OCI-LY1 (cell line): ENCODE data around the gene TLK1.

Experiments
- CTCF ChIP-seq: fragments of 200-600 bp; sonication (generic), shearing (Covaris generic); IDR thresholded peaks from 2 replicates; pipeline ENCODE4 v1.5.1; 2017; ENCODE audit warnings: mild to moderate bottlenecking, antibody characterized with exemption, low read length, moderate library complexity, mixed read lengths
- EZH2 ChIP-seq: fragments of 200-600 bp; sonication (generic), shearing (Covaris generic); IDR thresholded peaks from 2 replicates; pipeline ENCODE4 v1.8.0; 2017; ENCODE audit warnings: borderline replicate concordance, mixed run types, mild to moderate bottlenecking, antibody characterized with exemption, low read length, moderate library complexity, mixed read lengths

GRCh38 chr2:170949415-170949814, 211.3 kb downstream of the TLK1 start:
- TF ChIP-seq CTCF = no peak
- TF ChIP-seq EZH2 = no peak
